ENCODE data around the gene PSMD13.

DNA sequence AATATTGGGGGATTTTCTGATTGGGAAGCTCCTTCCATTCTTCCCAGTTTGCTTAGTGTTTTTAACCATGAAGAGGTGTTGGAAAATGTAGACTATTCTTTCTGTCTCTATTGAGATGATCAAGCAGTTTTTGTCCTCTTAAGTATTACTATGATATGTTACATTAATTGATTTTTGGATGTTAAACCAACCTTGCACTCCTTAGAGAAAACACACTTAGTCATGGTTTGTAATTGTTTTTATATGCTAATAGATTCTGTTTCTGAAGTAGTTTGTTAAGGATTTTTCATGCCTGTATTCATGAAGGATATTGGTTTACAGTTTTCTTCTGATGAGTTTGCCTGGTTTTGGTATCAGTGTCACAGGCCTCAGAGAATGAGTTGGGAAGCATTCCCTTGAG is 39.4 kb downstream of the PSMD13 start:
- TF ChIP-seq, protein P1, sequence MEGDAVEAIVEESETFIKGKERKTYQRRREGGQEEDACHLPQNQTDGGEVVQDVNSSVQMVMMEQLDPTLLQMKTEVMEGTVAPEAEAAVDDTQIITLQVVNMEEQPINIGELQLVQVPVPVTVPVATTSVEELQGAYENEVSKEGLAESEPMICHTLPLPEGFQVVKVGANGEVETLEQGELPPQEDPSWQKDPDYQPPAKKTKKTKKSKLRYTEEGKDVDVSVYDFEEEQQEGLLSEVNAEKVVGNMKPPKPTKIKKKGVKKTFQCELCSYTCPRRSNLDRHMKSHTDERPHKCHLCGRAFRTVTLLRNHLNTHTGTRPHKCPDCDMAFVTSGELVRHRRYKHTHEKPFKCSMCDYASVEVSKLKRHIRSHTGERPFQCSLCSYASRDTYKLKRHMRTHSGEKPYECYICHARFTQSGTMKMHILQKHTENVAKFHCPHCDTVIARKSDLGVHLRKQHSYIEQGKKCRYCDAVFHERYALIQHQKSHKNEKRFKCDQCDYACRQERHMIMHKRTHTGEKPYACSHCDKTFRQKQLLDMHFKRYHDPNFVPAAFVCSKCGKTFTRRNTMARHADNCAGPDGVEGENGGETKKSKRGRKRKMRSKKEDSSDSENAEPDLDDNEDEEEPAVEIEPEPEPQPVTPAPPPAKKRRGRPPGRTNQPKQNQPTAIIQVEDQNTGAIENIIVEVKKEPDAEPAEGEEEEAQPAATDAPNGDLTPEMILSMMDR (conservative IDR thresholded peaks at IDR 0.05 in 1 of 2, IDR thresholded peaks at IDR 0.05 in 1 of 2; ENCODE audit: extremely low read depth in 1 of 2, insufficient read depth in 1 of 2, low read depth in 1 of 2, low read length in 2 of 2) = no peak
- TF ChIP-seq EZH2 (IDR thresholded peaks at IDR 0.05; ENCODE audit: borderline replicate concordance, low read length) = no peak
